ENCODE data around the gene MPC1L.

DNA sequence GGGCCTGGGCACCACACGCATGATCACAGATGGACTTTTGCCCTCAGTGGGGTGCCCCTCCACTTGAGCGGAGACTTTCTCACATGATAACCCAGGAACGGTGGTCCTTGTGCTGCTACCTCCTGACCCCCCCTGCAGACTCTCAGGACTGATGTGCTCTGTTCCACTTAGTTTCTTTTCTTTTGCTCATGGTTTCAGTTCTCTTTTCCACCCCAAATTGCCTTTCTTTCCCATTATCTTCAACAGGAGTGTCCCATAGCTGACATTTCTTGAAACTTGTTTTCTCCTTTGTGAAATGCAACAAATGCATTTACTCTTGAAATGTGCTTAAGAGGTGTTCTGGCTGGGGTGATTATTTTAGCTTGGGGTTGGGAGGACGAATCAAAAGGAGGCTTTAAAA is 9.0 kb downstream of the MPC1L start:
- no peak for TF ChIP-seq ZNF274 (IDR thresholded peaks at IDR 0.05; ENCODE audit: low read depth, low read length)
- TF ChIP-seq, protein P1, sequence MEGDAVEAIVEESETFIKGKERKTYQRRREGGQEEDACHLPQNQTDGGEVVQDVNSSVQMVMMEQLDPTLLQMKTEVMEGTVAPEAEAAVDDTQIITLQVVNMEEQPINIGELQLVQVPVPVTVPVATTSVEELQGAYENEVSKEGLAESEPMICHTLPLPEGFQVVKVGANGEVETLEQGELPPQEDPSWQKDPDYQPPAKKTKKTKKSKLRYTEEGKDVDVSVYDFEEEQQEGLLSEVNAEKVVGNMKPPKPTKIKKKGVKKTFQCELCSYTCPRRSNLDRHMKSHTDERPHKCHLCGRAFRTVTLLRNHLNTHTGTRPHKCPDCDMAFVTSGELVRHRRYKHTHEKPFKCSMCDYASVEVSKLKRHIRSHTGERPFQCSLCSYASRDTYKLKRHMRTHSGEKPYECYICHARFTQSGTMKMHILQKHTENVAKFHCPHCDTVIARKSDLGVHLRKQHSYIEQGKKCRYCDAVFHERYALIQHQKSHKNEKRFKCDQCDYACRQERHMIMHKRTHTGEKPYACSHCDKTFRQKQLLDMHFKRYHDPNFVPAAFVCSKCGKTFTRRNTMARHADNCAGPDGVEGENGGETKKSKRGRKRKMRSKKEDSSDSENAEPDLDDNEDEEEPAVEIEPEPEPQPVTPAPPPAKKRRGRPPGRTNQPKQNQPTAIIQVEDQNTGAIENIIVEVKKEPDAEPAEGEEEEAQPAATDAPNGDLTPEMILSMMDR (IDR thresholded peaks at IDR 0.05 in 2 of 3, conservative IDR thresholded peaks at IDR 0.05 in 1 of 3; ENCODE audit: borderline replicate concordance in 1 of 3, insufficient read depth in 1 of 3, low read depth in 2 of 3, low read length in 2 of 3): no peak
- TF ChIP-seq, protein P2, sequence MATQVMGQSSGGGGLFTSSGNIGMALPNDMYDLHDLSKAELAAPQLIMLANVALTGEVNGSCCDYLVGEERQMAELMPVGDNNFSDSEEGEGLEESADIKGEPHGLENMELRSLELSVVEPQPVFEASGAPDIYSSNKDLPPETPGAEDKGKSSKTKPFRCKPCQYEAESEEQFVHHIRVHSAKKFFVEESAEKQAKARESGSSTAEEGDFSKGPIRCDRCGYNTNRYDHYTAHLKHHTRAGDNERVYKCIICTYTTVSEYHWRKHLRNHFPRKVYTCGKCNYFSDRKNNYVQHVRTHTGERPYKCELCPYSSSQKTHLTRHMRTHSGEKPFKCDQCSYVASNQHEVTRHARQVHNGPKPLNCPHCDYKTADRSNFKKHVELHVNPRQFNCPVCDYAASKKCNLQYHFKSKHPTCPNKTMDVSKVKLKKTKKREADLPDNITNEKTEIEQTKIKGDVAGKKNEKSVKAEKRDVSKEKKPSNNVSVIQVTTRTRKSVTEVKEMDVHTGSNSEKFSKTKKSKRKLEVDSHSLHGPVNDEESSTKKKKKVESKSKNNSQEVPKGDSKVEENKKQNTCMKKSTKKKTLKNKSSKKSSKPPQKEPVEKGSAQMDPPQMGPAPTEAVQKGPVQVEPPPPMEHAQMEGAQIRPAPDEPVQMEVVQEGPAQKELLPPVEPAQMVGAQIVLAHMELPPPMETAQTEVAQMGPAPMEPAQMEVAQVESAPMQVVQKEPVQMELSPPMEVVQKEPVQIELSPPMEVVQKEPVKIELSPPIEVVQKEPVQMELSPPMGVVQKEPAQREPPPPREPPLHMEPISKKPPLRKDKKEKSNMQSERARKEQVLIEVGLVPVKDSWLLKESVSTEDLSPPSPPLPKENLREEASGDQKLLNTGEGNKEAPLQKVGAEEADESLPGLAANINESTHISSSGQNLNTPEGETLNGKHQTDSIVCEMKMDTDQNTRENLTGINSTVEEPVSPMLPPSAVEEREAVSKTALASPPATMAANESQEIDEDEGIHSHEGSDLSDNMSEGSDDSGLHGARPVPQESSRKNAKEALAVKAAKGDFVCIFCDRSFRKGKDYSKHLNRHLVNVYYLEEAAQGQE (IDR thresholded peaks at IDR 0.05; ENCODE audit: low read depth): no peak
- no peak for TF ChIP-seq CEBPB (IDR thresholded peaks at IDR 0.05; ENCODE audit: low read depth)
- TF ChIP-seq EZH2 (IDR thresholded peaks at IDR 0.05): no peak
- no peak for TF ChIP-seq POLR2AphosphoS5 (IDR thresholded peaks at IDR 0.05; ENCODE audit: low read depth, low read length)
- TF ChIP-seq FOSL1 (IDR thresholded peaks at IDR 0.05; ENCODE audit: low read depth): no peak
- TF ChIP-seq POLR2A (IDR thresholded peaks at IDR 0.05; ENCODE audit: borderline replicate concordance, extremely low read depth, insufficient read depth, insufficient read length): no peak
